ENCODE measurements around the gene LAG3. TPM values are rescaled to one million over a fixed set of nuclear protein-coding genes. Genes with fewer than 3 reads are reported as not detected.

LAG3 gene
- total RNA-seq, 4 donors from 2014 or later = 1.2 to 4.0 (median 2.9) TPM

DNA sequence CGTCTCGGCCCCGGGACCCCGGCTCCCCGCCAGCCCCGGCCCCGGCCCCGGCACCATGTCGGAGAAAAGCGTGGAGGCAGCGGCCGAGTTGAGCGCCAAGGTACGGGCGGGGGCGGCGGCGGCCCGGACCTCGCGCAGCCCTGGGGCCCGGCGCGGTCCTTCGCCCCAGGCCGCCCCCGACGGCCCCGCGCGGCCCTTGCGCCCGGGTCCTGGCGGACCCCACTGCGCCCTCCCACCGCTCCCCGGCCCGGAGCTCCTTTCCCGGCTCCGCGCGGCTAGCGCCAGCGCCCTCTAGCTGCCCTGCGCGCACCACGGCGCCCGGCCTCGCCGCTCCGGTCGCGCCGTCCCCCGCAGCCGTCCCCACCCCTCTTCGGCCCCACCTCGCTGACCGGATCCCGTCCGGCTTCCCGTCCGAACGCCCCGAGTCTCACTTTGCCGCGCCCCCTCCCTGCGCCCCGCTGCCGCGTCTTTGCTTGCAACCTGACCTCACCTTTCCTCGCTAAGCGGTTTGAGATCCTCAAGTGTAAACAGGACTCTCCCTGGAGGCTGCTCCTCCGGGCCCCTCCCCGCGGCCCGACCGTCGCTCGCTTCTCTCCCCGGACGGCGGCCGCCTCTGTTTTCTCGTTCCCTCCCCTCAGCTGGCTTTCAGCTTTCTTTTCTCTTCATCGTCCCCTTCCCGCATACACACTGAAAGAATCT is 5.5 kb upstream of the LAG3 start:
- peak; percentile 62 to 65 for DNase-seq (ENCODE audit: low spot score in 2 of 2)
- 0 to 1% methylated on average over 59 to 65 of the region's 88 CpGs for WGBS, 2 donors

DNA sequence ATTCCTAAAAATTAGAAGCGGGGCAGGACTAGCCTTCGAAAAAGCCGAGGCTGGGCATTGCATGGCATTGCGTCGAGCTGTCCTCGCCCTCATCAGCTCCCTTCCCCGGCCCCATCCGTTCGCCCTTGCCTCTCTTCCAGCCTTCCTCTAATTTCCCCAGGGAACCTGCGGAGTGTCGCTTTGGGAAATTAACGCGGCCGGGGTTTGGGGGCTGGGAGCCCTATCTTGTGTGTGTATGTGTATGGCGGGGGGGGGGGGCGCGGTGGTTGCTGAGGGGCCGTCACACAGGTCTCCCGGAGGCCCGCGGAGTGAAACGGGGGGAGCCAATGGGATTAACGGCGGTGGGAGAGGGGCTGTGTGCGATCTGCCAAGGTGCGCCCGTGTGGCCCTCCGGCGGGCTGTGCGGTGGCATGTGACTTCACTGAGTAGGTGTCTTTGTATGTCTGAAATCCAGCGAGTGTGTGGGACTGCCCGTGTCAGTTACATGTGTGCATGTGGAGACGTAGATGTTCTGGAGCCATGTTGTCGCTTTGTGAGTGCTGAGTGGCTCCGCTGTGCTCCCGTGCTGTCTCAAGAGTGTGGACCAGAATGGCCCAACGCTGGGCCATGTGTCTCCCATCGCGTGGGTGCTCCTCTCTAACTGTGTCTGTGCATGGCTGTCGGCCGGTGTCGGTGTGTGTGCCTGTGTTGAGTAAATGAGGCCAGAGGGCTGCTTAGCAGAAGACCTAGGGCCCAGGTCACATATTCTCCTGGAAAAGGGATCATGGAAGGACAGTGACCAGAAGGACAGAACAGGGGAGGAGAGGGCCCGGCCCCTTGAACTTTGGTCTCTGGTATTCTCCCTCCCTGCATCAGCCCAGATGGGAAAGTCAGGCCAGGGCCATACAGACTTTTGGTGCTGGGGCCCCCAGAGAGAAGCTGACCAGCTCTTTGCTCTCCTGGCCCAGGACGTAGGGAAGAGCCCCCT is 4.7 kb upstream of the LAG3 start:
- peaks cover 3 to 82% (median 44%) of the 10 kb centered on the region in 4 donors for H3K4me1 ChIP-seq
- no peak for DNase-seq (ENCODE audit: low spot score in 2 of 2)
- WGBS, 2 donors = 10% methylated on average over 35 to 38 of the region's 44 CpGs
- peaks cover 0 to 28% (median 0%) of the 10 kb centered on the region in 3 donors for H3K36me3 ChIP-seq
- TF ChIP-seq POLR2A (IDR thresholded peaks at IDR 0.05) (no peak), EP300 (IDR thresholded peaks at IDR 0.05) (peak in 1 of 2 donors; percentile 54)
- no peaks in the 10 kb centered on the region for H3K9me3 ChIP-seq
- H3K27me3 ChIP-seq = no peaks in the 10 kb centered on the region
- H3K27ac ChIP-seq = peak overlapping the region; percentile 90 to 96 (median 95)
- peak overlapping the region; percentile 72 to 84 (median 78) for H3K4me3 ChIP-seq

More for the DNA sequence above, 5.5 kb upstream of the LAG3 start:
- peak; percentile 33 to 69 for TF ChIP-seq POLR2A (IDR thresholded peaks at IDR 0.05)
- TF ChIP-seq, protein P1, sequence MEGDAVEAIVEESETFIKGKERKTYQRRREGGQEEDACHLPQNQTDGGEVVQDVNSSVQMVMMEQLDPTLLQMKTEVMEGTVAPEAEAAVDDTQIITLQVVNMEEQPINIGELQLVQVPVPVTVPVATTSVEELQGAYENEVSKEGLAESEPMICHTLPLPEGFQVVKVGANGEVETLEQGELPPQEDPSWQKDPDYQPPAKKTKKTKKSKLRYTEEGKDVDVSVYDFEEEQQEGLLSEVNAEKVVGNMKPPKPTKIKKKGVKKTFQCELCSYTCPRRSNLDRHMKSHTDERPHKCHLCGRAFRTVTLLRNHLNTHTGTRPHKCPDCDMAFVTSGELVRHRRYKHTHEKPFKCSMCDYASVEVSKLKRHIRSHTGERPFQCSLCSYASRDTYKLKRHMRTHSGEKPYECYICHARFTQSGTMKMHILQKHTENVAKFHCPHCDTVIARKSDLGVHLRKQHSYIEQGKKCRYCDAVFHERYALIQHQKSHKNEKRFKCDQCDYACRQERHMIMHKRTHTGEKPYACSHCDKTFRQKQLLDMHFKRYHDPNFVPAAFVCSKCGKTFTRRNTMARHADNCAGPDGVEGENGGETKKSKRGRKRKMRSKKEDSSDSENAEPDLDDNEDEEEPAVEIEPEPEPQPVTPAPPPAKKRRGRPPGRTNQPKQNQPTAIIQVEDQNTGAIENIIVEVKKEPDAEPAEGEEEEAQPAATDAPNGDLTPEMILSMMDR (IDR thresholded peaks at IDR 0.05) = peak; percentile 80 to 97 (median 92)
- TF ChIP-seq EP300 (IDR thresholded peaks at IDR 0.05) = peak in 1 of 2 donors; percentile 74
- Histone ChIP-seq H3K27ac (peak overlapping the region; percentile 90 to 96 (median 95)), H3K36me3 (peaks cover 0 to 26% (median 0%) of the 10 kb centered on the region in 3 donors), H3K4me3 (peak overlapping the region; percentile 72 to 84 (median 78)), H3K27me3 (no peaks in the 10 kb centered on the region), H3K9me3 (no peaks in the 10 kb centered on the region), H3K4me1 (peaks cover 3 to 74% (median 38%) of the 10 kb centered on the region in 4 donors)

DNA sequence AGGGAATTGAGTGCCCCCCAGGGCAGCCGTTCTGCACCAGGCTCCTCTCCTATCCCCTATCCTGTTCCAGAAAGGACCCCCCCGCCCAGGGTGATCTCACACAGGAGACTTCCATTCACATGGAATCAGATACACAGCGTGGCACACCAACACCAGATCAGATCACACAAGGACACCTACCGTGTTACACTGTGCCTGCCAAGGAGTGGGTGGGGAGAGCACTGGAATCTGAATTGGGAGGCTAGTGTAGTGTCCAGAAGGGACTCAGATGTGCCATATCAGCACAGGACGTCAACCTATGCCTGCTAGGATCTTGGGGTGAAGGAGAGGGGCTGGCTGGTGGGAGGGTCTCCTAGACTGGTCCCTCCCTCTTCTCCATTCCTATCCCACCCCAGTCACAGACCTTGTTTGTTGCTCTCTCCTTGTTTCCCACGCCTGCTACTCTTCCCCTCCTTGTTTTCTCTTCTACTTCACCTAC is 3.8 kb upstream of the LAG3 start:
- H3K4me1 ChIP-seq = peaks cover 3 to 85% (median 42%) of the 10 kb centered on the region in 4 donors
- 19 to 27% methylated on average over 5 to 6 of the region's 6 CpGs for WGBS, 2 donors

DNA sequence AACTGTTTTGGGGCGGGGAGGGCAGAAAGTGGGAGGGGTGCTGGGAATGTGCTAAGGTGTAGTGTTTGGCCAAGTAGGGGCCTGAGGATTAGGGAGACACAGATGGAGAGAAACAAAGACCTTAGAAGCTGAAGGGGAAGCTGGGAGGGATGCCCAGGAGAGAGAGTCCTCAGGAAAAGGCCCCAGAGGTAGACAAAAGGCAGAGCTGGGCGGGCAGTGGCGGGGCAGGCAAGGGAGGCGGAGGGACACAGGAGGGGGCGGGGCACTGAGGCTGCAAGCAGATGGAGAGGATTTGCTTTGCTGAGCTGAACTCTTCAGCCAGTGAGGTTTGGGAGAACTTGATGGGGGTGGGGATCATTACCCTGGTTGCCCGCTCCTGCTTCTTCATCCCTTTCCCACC is 3.3 kb upstream of the LAG3 start:
- H3K27me3 ChIP-seq = no peaks in the 10 kb centered on the region
- peaks cover 0 to 28% (median 0%) of the 10 kb centered on the region in 3 donors for H3K36me3 ChIP-seq
- H3K4me1 ChIP-seq = peaks cover 3 to 85% (median 41%) of the 10 kb centered on the region in 4 donors
- 40 to 57% methylated on average over 6 of the region's 6 CpGs for WGBS, 2 donors
- peak overlapping the region in 1 of 4 donors; percentile 84 for H3K4me3 ChIP-seq
- no peak for TF ChIP-seq POLR2A (IDR thresholded peaks at IDR 0.05)
- TF ChIP-seq, protein P1 (IDR thresholded peaks at IDR 0.05) = no peak
- no peak for TF ChIP-seq EP300 (IDR thresholded peaks at IDR 0.05)
- DNase-seq (ENCODE audit: low spot score in 2 of 2) = peak in 1 of 2 donors; percentile 53
- H3K27ac ChIP-seq = peak overlapping the region; percentile 30 to 96 (median 92)
- H3K9me3 ChIP-seq = no peaks in the 10 kb centered on the region

More for the DNA sequence above, 3.8 kb upstream of the LAG3 start:
- TF ChIP-seq POLR2A (IDR thresholded peaks at IDR 0.05) (no peak), EP300 (IDR thresholded peaks at IDR 0.05) (no peak)
- TF ChIP-seq, protein P1 (IDR thresholded peaks at IDR 0.05) = no peak
- peaks cover 0 to 28% (median 0%) of the 10 kb centered on the region in 3 donors for H3K36me3 ChIP-seq
- DNase-seq (ENCODE audit: low spot score in 2 of 2) = no peak
- H3K27ac ChIP-seq = peak overlapping the region in 3 of 4 donors; percentile 90 to 96 (median 95)
- no peaks in the 10 kb centered on the region for H3K27me3 ChIP-seq
- H3K9me3 ChIP-seq = no peaks in the 10 kb centered on the region
- H3K4me3 ChIP-seq = peak overlapping the region in 3 of 4 donors; percentile 73 to 84 (median 84)

DNA sequence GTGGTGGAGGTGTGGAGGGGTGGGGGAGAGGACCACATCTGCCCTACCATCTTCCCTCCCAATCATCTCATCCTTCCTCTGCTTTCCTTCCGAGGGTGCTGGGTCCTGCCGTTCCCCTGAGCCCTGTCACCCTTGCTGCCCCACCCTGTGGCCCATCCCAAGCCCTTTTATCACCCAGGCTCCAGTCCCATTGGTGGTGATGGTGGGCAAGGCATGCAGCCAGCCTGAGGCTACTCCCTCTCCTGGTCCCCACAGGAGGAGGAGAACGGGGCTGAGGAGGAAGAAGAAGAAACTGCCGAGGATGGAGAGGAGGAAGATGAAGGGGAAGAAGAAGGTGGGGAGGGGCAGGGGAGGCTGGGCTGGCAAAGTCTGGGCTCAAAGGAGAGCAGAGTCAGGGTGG is 2.7 kb upstream of the LAG3 start:
- H3K4me1 ChIP-seq = peaks cover 3 to 80% (median 39%) of the 10 kb centered on the region in 4 donors
- no peak overlapping the region for H3K4me3 ChIP-seq
- 53 to 58% methylated on average over 4 of the region's 4 CpGs for WGBS, 2 donors
- peaks cover 0 to 31% (median 0%) of the 10 kb centered on the region in 3 donors for H3K36me3 ChIP-seq
- peak overlapping the region in 3 of 4 donors; percentile 6 to 96 (median 95) for H3K27ac ChIP-seq
- DNase-seq (ENCODE audit: low spot score in 2 of 2) = no peak
- no peaks in the 10 kb centered on the region for H3K27me3 ChIP-seq
- TF ChIP-seq, protein P1 (IDR thresholded peaks at IDR 0.05) = no peak
- TF ChIP-seq EP300 (IDR thresholded peaks at IDR 0.05) (no peak), POLR2A (IDR thresholded peaks at IDR 0.05) (no peak)
- no peaks in the 10 kb centered on the region for H3K9me3 ChIP-seq
